CD14-positive monocyte (primary cell): ENCODE results near the gene PGR. TPM values are rescaled to one million over a fixed set of nuclear protein-coding genes. Genes with fewer than 3 reads are reported as not detected.

Experiments used
- DNase-seq, 3 donors: peaks; one replicate each; pipeline ENCODE4 v3.0.0-alpha.2; 2011 to 2022
- H2AFZ ChIP-seq: 2 replicates; pipeline ENCODE4 v1.6.0; 2012; ENCODE audit warnings: mild to moderate bottlenecking, low read depth, low read length, inconsistent platforms; ENCODE audit not compliant: insufficient read depth, poor library complexity, severe bottlenecking
- H3K27ac ChIP-seq, 2 donors: 1 replicate in 1 of 2; 2 replicates in 1 of 2; pipeline ENCODE4 v1.5.1; 2012 to 2013; ENCODE audit warnings: low read length in 2 of 2, control low read depth in 1 of 2, inconsistent platforms in 1 of 2, low read depth in 1 of 2, mild to moderate bottlenecking in 1 of 2
- H3K27me3 ChIP-seq, 2 donors: one replicate each; pipeline versions ENCODE4 v1.6.0 to v1.6.1; 2011 to 2013; ENCODE audit warnings: low read length in 2 of 2; ENCODE audit not compliant: control insufficient read depth in 2 of 2, insufficient read depth in 2 of 2
- H3K36me3 ChIP-seq, 2 donors: replicated peaks in 1 of 2; 1 replicate in 1 of 2; 2 replicates in 1 of 2; pipeline versions ENCODE4 v1.5.1 to v1.6.1; 2012 to 2013; ENCODE audit warnings: low read length in 2 of 2, control low read depth in 1 of 2, inconsistent platforms in 1 of 2, mild to moderate bottlenecking in 1 of 2; ENCODE audit not compliant: insufficient read depth in 2 of 2, control insufficient read depth in 1 of 2
- H3K4me1 ChIP-seq, 2 donors: 1 replicate in 1 of 2; 2 replicates in 1 of 2; pipeline versions ENCODE4 v1.5.1 to v1.6.1; 2012 to 2013; ENCODE audit warnings: low read length in 2 of 2, control low read depth in 1 of 2, inconsistent platforms in 1 of 2, mild to moderate bottlenecking in 1 of 2, moderate library complexity in 1 of 2; ENCODE audit not compliant: insufficient read depth in 2 of 2, control insufficient read depth in 1 of 2
- H3K4me2 ChIP-seq: replicated peaks from 2 replicates; pipeline ENCODE3; 2012; ENCODE audit warnings: low read length, moderate library complexity, mild to moderate bottlenecking; ENCODE audit not compliant: poor library complexity, severe bottlenecking; ENCODE audit errors: extremely low read depth
- H3K4me3 ChIP-seq, 3 experiments: fragments of 200-600 bp in 1 of 3; sonication (generic) in 1 of 3; replicated peaks in 1 of 3; 1 replicate in 2 of 3; 2 replicates in 1 of 3; pipeline ENCODE4 v1.5.1; 2011 to 2013; ENCODE audit warnings: low read length in 3 of 3, mild to moderate bottlenecking in 3 of 3, control low read depth in 2 of 3, low read depth in 2 of 3, inconsistent platforms in 1 of 3, moderate library complexity in 1 of 3
- H3K79me2 ChIP-seq: 2 replicates; pipeline ENCODE4 v1.6.0; 2012; ENCODE audit warnings: mild to moderate bottlenecking, control low read depth, inconsistent platforms, low read length, moderate library complexity; ENCODE audit not compliant: insufficient read depth
- H3K9ac ChIP-seq: 2 replicates; pipeline ENCODE4 v1.6.0; 2017; ENCODE audit warnings: low read length, mild to moderate bottlenecking; ENCODE audit not compliant: insufficient read depth, poor library complexity, severe bottlenecking
- H3K9me3 ChIP-seq, 2 donors: replicated peaks in 1 of 2; 1 replicate in 1 of 2; 2 replicates in 1 of 2; pipeline versions ENCODE4 v1.5.1 to v1.6.1; 2012 to 2013; ENCODE audit warnings: low read length in 2 of 2, control low read depth in 1 of 2; ENCODE audit not compliant: control insufficient read depth in 1 of 2, insufficient read depth in 1 of 2
- H4K20me1 ChIP-seq: 2 replicates; pipeline ENCODE4 v1.6.0; 2012; ENCODE audit warnings: mild to moderate bottlenecking, low read length, control low read depth, moderate library complexity; ENCODE audit not compliant: insufficient read depth
- H3K27ac Mint-ChIP-seq, 7 donors: one replicate each; pipeline ENCODE4 v1.8.0; 2020; ENCODE audit warnings: mild to moderate bottlenecking in 7 of 7, mixed read lengths in 7 of 7, moderate library complexity in 6 of 7, inconsistent platforms in 2 of 7
- H3K27me3 Mint-ChIP-seq, 3 donors: one replicate each; pipeline ENCODE4 v1.8.0; 2021 to 2022; ENCODE audit warnings: low read depth in 3 of 3, mild to moderate bottlenecking in 3 of 3, mixed read lengths in 3 of 3, moderate library complexity in 3 of 3, inconsistent platforms in 1 of 3
- H3K36me3 Mint-ChIP-seq, 2 donors: one replicate each; pipeline ENCODE4 v1.8.0; 2020; ENCODE audit warnings: mixed read lengths in 2 of 2, inconsistent platforms in 1 of 2, mild to moderate bottlenecking in 1 of 2
- H3K4me1 Mint-ChIP-seq: one replicate; pipeline ENCODE4 v1.8.0; 2020; ENCODE audit warnings: mild to moderate bottlenecking, mixed read lengths
- H3K4me3 Mint-ChIP-seq, 2 donors: one replicate each; pipeline ENCODE4 v1.8.0; 2020; ENCODE audit warnings: mild to moderate bottlenecking in 2 of 2, mixed read lengths in 2 of 2, moderate library complexity in 1 of 2
- H3K9me3 Mint-ChIP-seq, 7 donors: one replicate each; pipeline ENCODE4 v1.8.0; 2020 to 2022; ENCODE audit warnings: mixed read lengths in 7 of 7, mild to moderate bottlenecking in 6 of 7, moderate library complexity in 6 of 7, inconsistent platforms in 2 of 7
- whole genome bisulfite sequencing: methylation state at CpG from one replicate; pipeline ENCODE4 v1.1.5; 2013; ENCODE audit warnings: missing lambda C conversion rate; ENCODE audit not compliant: insufficient coverage; 5-methylcytosine and 5-hydroxymethylcytosine counted together
- intact Hi-C, 2 donors: fragments of 100-400 bp; cut with micrococcal nuclease; formaldehyde crosslinking; loops; one replicate each; pipeline versions ENCODE4 v1.15.0 to v1.15.1; 2023
- polyA plus RNA-seq, 3 donors: library from polyadenylated mRNA; depleted of rRNA in 1 of 3; unstranded in 2 of 3; stranded (reverse) in 1 of 3; fragments of 300-500 nt in 2 of 3; fragments of >200 nt in 1 of 3; fragmentation: Illumina TruSeq in 2 of 3; gene quantifications; 1 replicate in 2 of 3; 2 replicates in 1 of 3; pipeline ENCODE4 v1.2.3, GENCODE V29; 2012 to 2021
- TF ChIP-seq, protein P1 (sequence below): fragments of 200-600 bp; IDR thresholded peaks from one replicate; pipeline ENCODE4 v1.8.0; 2022; ENCODE audit warnings: antibody characterized with exemption, mild to moderate bottlenecking

PGR gene
- polyA plus RNA-seq, 3 donors: not detected

DNA sequence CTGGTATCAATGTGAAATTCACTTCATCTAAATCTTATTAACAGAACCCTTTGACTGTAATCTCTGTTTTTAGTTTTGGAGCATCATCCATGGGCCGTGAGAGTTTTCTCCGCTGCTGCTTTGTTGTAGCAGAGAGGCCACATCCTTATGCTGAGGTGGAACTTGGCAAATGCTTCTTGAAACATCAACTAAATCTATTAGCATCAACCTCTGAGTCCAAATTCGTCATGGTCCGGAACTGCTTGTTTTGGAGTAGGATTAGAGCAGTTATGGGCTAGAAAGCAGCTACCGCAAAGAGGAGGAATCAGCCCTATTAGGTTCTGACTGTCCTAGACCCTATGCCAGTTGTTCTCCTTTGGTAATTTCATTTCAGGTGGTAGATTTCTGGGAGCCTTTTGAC is 117.7 kb downstream of the PGR start:
- no CpG with 5 or more reads among the region's 5 CpGs for WGBS
- no peaks in the 10 kb centered on the region for H3K27me3 ChIP-seq
- peaks cover 16 to 19% of the 10 kb centered on the region in 2 donors for H3K4me1 ChIP-seq
- no peak overlapping the region for H3K4me2 ChIP-seq
- H3K27ac ChIP-seq: no peak overlapping the region
- H3K79me2 ChIP-seq: no peaks in the 10 kb centered on the region
- Mint-ChIP-seq H3K27ac (no peak overlapping the region), H3K27me3 (peaks cover 0 to 3% (median 0%) of the 10 kb centered on the region in 3 donors), H3K36me3 (no peaks in the 10 kb centered on the region), H3K4me3 (no peak overlapping the region), H3K4me1 (peaks cover 13% of the 10 kb centered on the region), H3K9me3 (peaks cover 0 to 7% (median 0%) of the 10 kb centered on the region in 7 donors)
- H2AFZ ChIP-seq: no peak overlapping the region
- TF ChIP-seq, protein P1, sequence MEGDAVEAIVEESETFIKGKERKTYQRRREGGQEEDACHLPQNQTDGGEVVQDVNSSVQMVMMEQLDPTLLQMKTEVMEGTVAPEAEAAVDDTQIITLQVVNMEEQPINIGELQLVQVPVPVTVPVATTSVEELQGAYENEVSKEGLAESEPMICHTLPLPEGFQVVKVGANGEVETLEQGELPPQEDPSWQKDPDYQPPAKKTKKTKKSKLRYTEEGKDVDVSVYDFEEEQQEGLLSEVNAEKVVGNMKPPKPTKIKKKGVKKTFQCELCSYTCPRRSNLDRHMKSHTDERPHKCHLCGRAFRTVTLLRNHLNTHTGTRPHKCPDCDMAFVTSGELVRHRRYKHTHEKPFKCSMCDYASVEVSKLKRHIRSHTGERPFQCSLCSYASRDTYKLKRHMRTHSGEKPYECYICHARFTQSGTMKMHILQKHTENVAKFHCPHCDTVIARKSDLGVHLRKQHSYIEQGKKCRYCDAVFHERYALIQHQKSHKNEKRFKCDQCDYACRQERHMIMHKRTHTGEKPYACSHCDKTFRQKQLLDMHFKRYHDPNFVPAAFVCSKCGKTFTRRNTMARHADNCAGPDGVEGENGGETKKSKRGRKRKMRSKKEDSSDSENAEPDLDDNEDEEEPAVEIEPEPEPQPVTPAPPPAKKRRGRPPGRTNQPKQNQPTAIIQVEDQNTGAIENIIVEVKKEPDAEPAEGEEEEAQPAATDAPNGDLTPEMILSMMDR: no peak
- intact Hi-C loops: no loop called here
- peaks cover 0 to 3% of the 10 kb centered on the region in 2 donors for H3K9me3 ChIP-seq
- no peak for DNase-seq
- no peaks in the 10 kb centered on the region for H4K20me1 ChIP-seq
- H3K4me3 ChIP-seq: no peak overlapping the region
- H3K9ac ChIP-seq: no peak overlapping the region
- no peaks in the 10 kb centered on the region for H3K36me3 ChIP-seq

DNA sequence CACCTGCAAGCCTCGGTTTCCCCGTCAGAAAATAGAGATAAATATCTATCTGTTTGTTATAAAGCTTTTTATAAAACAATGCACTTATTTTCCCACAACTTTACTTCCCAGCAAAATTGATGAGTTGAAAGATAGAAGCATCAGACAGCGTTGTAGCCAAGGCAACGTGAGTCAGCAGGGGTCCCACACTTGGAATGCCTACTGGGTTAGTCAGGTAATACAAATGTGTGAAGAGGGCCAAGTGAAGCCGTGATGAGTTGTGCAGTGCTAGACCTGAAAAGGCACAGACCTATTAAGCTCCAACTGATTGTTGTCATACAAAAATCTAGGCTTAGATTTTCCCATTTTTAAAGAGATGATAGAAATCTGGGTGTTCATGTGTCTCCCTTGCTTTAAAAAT is 118.7 kb downstream of the PGR start:
- Histone ChIP-seq H3K4me3 (no peak overlapping the region), H3K27me3 (no peaks in the 10 kb centered on the region), H3K79me2 (no peaks in the 10 kb centered on the region), H4K20me1 (no peaks in the 10 kb centered on the region), H3K4me1 (peaks cover 16 to 19% of the 10 kb centered on the region in 2 donors), H3K9me3 (peaks cover 0 to 3% of the 10 kb centered on the region in 2 donors), H2AFZ (no peak overlapping the region), H3K4me2 (no peak overlapping the region), H3K36me3 (no peaks in the 10 kb centered on the region), H3K9ac (no peak overlapping the region), H3K27ac (no peak overlapping the region)
- TF ChIP-seq, protein P1: no peak
- Mint-ChIP-seq H3K36me3 (no peaks in the 10 kb centered on the region), H3K9me3 (peaks cover 0 to 7% (median 0%) of the 10 kb centered on the region in 7 donors), H3K4me1 (peaks cover 13% of the 10 kb centered on the region), H3K27ac (no peak overlapping the region), H3K27me3 (peaks cover 0 to 3% (median 0%) of the 10 kb centered on the region in 3 donors), H3K4me3 (no peak overlapping the region)
- DNase-seq: no peak
- WGBS: no CpG with 5 or more reads among the region's 5 CpGs
- intact Hi-C loops: no loop called here
